BLaER1 treated with 17β-estradiol and CSF1 and Interleukin-3, amounts not matched to agents 10 nM and 100 nM (cell line): ENCODE data around the gene HOXC11.

Experiments used
- H3K27ac ChIP-seq, 11 experiments: shearing (Covaris generic); formaldehyde crosslinking; 2 replicates each; pipeline ENCODE4 v1.8.1; 2022
- H3K27me3 ChIP-seq, 11 experiments: shearing (Covaris generic); formaldehyde crosslinking; 2 replicates each; pipeline ENCODE4 v1.8.1; 2022
- H3K36me3 ChIP-seq, 11 experiments: shearing (Covaris generic); formaldehyde crosslinking; 2 replicates each; pipeline ENCODE4 v1.8.1; 2022
- H3K4me1 ChIP-seq, 10 experiments: shearing (Covaris generic); formaldehyde crosslinking; 2 replicates each; pipeline ENCODE4 v1.8.1; 2022
- H3K4me2 ChIP-seq, 11 experiments: shearing (Covaris generic); formaldehyde crosslinking; 2 replicates each; pipeline ENCODE4 v1.8.1; 2022
- H3K4me3 ChIP-seq, 10 experiments: shearing (Covaris generic); formaldehyde crosslinking; 2 replicates each; pipeline ENCODE4 v1.8.1; 2022
- H3K9ac ChIP-seq, 11 experiments: shearing (Covaris generic); formaldehyde crosslinking; 2 replicates each; pipeline ENCODE4 v1.8.1; 2022
- H3K9me3 ChIP-seq, 11 experiments: shearing (Covaris generic); formaldehyde crosslinking; replicated peaks in 1 of 11; 2 replicates each; pipeline ENCODE4 v1.8.1; 2022
- H4K20me1 ChIP-seq, 11 experiments: shearing (Covaris generic); formaldehyde crosslinking; 2 replicates each; pipeline ENCODE4 v1.8.1; 2022
- Cebpa-rat ChIP-seq, 11 experiments: shearing (Covaris generic); IDR thresholded peaks; 2 replicates each; pipeline ENCODE4 v1.8.1; 2022

The HOXC11 gene

GRCh38 chr12:53994264-53995001, 21.5 kb downstream of the HOXC11 start:
- peaks cover 100% of the 10 kb centered on the region in 11 experiments for H3K27me3 ChIP-seq

DNA sequence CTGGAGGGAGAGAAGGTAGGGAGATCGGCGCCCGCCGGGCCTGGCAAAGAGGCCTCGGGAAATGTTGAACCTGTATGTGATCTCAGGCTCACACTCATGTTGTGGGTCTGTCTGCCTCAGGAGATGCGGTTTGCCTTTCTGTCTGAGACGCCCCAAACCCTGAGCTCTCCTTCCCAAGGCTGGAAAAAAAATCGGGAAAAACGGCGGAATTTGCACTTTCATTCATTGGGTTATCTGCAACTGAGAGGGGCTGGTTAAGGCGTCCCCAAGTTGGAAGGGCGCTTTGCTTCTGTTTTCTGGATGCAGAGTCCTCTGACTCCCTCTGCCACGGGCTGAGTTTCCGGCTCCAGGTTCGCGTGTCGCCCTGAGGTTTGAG, 22.1 kb downstream of the HOXC11 start:
- Histone ChIP-seq H3K27ac (no peak overlapping the region), H3K4me3 (peak overlapping the region in 1 of 10 experiments; percentile 47; a peak in 2 of 20 replicates), H3K4me1 (peaks cover 0 to 12% (median 6%) of the 10 kb centered on the region in 10 experiments; a peak in 8 of 20 replicates), H3K36me3 (no peaks in the 10 kb centered on the region), H3K9me3 (peaks cover 0 to 21% (median 4%) of the 10 kb centered on the region in 11 experiments; a peak in 12 of 22 replicates), H3K4me2 (peak overlapping the region in 2 of 11 experiments; percentile 91 to 98; a peak in 3 of 22 replicates), H3K9ac (no peak overlapping the region), H3K27me3 (peaks cover 100% of the 10 kb centered on the region in 11 experiments), H4K20me1 (peaks cover 0 to 94% (median 76%) of the 10 kb centered on the region in 11 experiments; a peak in 17 of 22 replicates)
- no peak for TF ChIP-seq Cebpa-rat (IDR thresholded peaks at IDR 0.05)

More at GRCh38 chr12:53994264-53995001, 21.5 kb downstream of the HOXC11 start:
- Histone ChIP-seq H3K27ac (no peak overlapping the region), H3K9me3 (peaks cover 0 to 16% (median 0%) of the 10 kb centered on the region in 11 experiments; a peak in 4 of 22 replicates), H3K9ac (no peak overlapping the region), H3K4me1 (peaks cover 0 to 12% (median 6%) of the 10 kb centered on the region in 10 experiments; a peak in 8 of 20 replicates), H3K36me3 (no peaks in the 10 kb centered on the region), H3K4me3 (no peak overlapping the region), H3K4me2 (no peak overlapping the region), H4K20me1 (peaks cover 0 to 94% (median 78%) of the 10 kb centered on the region in 11 experiments; a peak in 17 of 22 replicates)
- TF ChIP-seq Cebpa-rat (IDR thresholded peaks at IDR 0.05) = no peak

DNA sequence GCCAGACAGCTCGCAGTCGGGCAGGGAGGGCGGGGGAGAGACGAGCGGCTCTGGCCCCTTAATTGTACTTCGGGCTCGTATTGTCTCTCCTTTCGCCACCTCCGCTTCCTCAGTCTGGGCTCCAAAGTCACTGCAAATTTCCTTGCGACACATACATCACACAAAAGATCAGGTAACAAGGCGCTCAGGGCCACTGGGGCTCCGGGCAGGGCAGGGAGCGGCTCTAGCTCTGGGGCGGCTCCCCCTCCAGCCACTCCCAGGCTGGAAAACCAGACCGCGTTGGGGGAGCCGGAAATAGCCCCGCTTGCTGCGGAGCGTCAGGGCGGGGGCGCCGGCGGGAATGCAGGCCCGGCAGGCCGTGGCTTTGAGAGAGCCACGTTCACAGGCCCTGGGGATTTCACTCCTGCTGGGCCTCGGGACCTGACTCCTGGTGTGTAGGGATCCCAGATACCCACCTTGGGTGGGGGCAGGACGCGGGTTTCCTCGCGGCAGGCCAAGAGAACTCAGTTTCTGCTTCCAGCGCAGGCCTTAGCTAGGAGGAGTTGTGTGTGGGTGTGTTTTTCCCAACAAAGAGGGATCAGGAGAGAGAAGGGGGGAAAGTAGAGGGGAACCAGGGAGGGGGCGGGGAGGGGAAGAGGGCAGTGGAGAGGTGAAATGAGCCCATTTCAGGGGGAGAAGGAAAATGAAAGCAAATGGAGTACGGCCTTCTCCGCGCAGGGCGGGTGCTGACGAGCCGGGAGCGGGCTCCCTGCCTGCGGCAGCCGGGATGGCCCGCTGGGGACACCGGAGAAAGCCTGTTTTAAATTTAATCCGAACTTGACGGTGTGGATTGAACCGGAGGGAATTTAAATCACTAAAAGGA, 22.7 kb downstream of the HOXC11 start:
- peaks cover 0 to 95% (median 76%) of the 10 kb centered on the region in 11 experiments; a peak in 17 of 22 replicates for H4K20me1 ChIP-seq
- H3K4me2 ChIP-seq = peak overlapping the region; percentile 25 to 98 (median 47); a peak in 21 of 22 replicates
- H3K27me3 ChIP-seq = peaks cover 100% of the 10 kb centered on the region in 11 experiments
- peak overlapping the region in 6 of 10 experiments; percentile 15 to 48 (median 44); a peak in 9 of 20 replicates for H3K4me3 ChIP-seq
- H3K4me1 ChIP-seq = peaks cover 0 to 12% (median 6%) of the 10 kb centered on the region in 10 experiments; a peak in 8 of 20 replicates
- H3K27ac ChIP-seq = no peak overlapping the region
- no peak for TF ChIP-seq Cebpa-rat (IDR thresholded peaks at IDR 0.05)
- H3K9me3 ChIP-seq = peaks cover 0 to 26% (median 7%) of the 10 kb centered on the region in 11 experiments; a peak in 13 of 22 replicates
- peak overlapping the region in 1 of 11 experiments; percentile 45; a peak in 2 of 22 replicates for H3K9ac ChIP-seq
- no peaks in the 10 kb centered on the region for H3K36me3 ChIP-seq

DNA sequence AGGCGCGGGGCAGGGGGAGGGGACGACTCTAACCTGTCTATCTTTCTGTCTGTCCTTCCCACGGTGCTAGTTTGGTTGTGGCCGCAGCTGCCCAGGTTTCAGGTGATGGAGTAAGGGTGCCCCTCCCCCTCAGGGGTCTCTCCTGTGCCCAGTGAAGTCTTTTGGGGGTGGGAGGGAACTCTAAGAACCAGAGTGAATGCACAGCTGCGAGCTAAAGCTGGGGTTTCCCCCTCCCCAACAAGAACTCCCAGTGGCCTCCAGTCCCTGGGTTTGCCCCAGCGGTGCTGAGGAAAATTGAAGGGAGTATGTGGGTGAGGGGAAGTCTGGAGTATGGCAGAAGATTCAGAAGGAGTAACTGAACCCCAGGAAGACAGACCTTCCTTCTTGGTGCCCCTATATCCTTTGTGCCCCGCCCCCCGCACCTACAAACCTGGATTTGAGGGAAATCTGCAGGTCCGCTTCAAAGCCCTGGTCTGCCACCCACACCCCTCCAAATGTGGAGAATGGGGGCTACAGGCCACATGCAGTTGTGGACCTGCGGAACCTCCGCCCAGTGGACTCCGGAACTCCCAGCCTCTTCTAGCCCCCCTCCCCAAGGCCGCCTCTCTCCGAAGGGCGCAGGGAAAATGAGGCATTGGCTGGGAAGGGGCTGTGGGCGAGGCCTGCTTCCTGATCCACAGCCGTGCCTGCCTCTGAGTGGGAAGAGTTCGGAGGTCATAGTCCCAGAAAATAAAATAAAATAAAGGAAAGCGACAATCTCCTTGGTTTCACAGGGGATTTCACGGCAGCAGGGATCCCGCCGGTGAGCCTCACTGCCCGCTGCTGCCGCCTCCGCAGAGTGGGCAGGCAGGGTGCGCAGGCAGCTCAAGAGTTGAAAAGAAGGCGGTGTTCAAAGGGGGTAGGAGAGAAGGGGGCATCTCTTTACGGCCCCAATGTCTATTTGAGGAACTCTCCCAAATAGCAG, 23.6 kb downstream of the HOXC11 start:
- no peak for TF ChIP-seq Cebpa-rat (IDR thresholded peaks at IDR 0.05)
- Histone ChIP-seq H3K9ac (0 out of 22 replicates have a peak overlapping the region, but pooled peaks of 1 of the 11 experiments have one; percentile 45), H3K27ac (no peak overlapping the region), H4K20me1 (peaks cover 0 to 95% (median 76%) of the 10 kb centered on the region in 11 experiments; a peak in 17 of 22 replicates), H3K27me3 (peaks cover 100% of the 10 kb centered on the region in 11 experiments), H3K9me3 (peaks cover 0 to 26% (median 7%) of the 10 kb centered on the region in 11 experiments; a peak in 13 of 22 replicates), H3K4me2 (peak overlapping the region; percentile 25 to 98 (median 47); a peak in 19 of 22 replicates), H3K4me3 (peak overlapping the region in 4 of 10 experiments; percentile 42 to 48 (median 46); a peak in 9 of 20 replicates), H3K36me3 (no peaks in the 10 kb centered on the region), H3K4me1 (peaks cover 0 to 12% (median 6%) of the 10 kb centered on the region in 10 experiments; a peak in 8 of 20 replicates)

- Histone ChIP-seq H3K9me3 (peaks cover 0 to 26% (median 7%) of the 10 kb centered on the region in 11 experiments; a peak in 13 of 22 replicates), H3K27ac (no peak overlapping the region), H3K4me2 (no peak overlapping the region), H3K27me3 (peaks cover 100% of the 10 kb centered on the region in 11 experiments), H3K36me3 (no peaks in the 10 kb centered on the region), H3K4me1 (peaks cover 0 to 12% (median 6%) of the 10 kb centered on the region in 10 experiments; a peak in 8 of 20 replicates), H3K4me3 (no peak overlapping the region), H4K20me1 (peaks cover 0 to 95% (median 76%) of the 10 kb centered on the region in 11 experiments; a peak in 17 of 22 replicates), H3K9ac (no peak overlapping the region)
- TF ChIP-seq Cebpa-rat (IDR thresholded peaks at IDR 0.05) = no peak
Measured at GRCh38 chr12:53997204-53998109, 24.5 kb downstream of the HOXC11 start.

GRCh38 chr12:53998110-53998899, 25.4 kb downstream of the HOXC11 start:
- H3K27ac ChIP-seq = no peak overlapping the region
- H3K4me3 ChIP-seq = no peak overlapping the region
- H3K4me1 ChIP-seq = peaks cover 0 to 12% (median 6%) of the 10 kb centered on the region in 10 experiments; a peak in 8 of 20 replicates
- H3K9me3 ChIP-seq = peaks cover 0 to 26% (median 7%) of the 10 kb centered on the region in 11 experiments; a peak in 13 of 22 replicates
- TF ChIP-seq Cebpa-rat (IDR thresholded peaks at IDR 0.05) = no peak
- peaks cover 100% of the 10 kb centered on the region in 11 experiments for H3K27me3 ChIP-seq
- peaks cover 0 to 97% (median 82%) of the 10 kb centered on the region in 11 experiments; a peak in 17 of 22 replicates for H4K20me1 ChIP-seq
- H3K4me2 ChIP-seq = no peak overlapping the region
- H3K36me3 ChIP-seq = no peaks in the 10 kb centered on the region
- no peak overlapping the region for H3K9ac ChIP-seq
